OCI-LY1 (cell line): ENCODE data around the gene IL13.

ENCODE experiments used
- H2AFZ ChIP-seq: fragments of 200-600 bp; sonication (generic), shearing (Covaris generic); 2 replicates; pipeline ENCODE4 v1.6.0; 2014; ENCODE audit warnings: antibody characterized with exemption, mild to moderate bottlenecking, low read length
- H3F3A ChIP-seq: fragments of 200-600 bp; sonication (generic), shearing (Covaris generic); 2 replicates; pipeline ENCODE4 v1.6.0; 2014; ENCODE audit warnings: mild to moderate bottlenecking, antibody characterized with exemption, low read length, moderate library complexity; ENCODE audit not compliant: insufficient read depth
- H3K27ac ChIP-seq: fragments of 200-600 bp; sonication (generic); 2 replicates; pipeline ENCODE4 v1.5.1; 2014; ENCODE audit warnings: low read length, mixed run types, mild to moderate bottlenecking, low read depth; ENCODE audit not compliant: poor library complexity, severe bottlenecking
- H3K27me3 ChIP-seq: fragments of 200-600 bp; sonication (generic); 2 replicates; pipeline ENCODE4 v1.6.0; 2014; ENCODE audit warnings: antibody characterized with exemption, mild to moderate bottlenecking, low read length, moderate library complexity; ENCODE audit not compliant: insufficient read depth
- H3K36me3 ChIP-seq: fragments of 200-600 bp; sonication (generic); 2 replicates; pipeline ENCODE4 v1.6.1; 2014; ENCODE audit warnings: mild to moderate bottlenecking, antibody characterized with exemption, low read length, moderate library complexity, mixed read lengths; ENCODE audit not compliant: insufficient read depth
- H3K4me1 ChIP-seq: fragments of 200-600 bp; sonication (generic); 2 replicates; pipeline ENCODE4 v1.5.1; 2014; ENCODE audit warnings: mild to moderate bottlenecking, low read length, moderate library complexity; ENCODE audit not compliant: insufficient read depth, severe bottlenecking
- H3K4me2 ChIP-seq: fragments of 200-600 bp; sonication (generic), shearing (Covaris generic); 2 replicates; pipeline ENCODE4 v1.6.1; 2014; ENCODE audit warnings: low read length
- H3K4me3 ChIP-seq: fragments of 200-600 bp; sonication (generic); 2 replicates; pipeline ENCODE4 v1.5.1; 2014; ENCODE audit warnings: low read length, low read depth, mild to moderate bottlenecking, mixed read lengths; ENCODE audit not compliant: poor library complexity, severe bottlenecking
- H3K79me2 ChIP-seq: fragments of 200-600 bp; shearing (Covaris generic); 2 replicates; pipeline ENCODE4 v1.6.1; 2016; ENCODE audit warnings: mixed run types, low read length, mixed read lengths; ENCODE audit not compliant: insufficient read depth
- H3K9ac ChIP-seq: fragments of 200-600 bp; sonication (generic), shearing (Covaris generic); 2 replicates; pipeline ENCODE4 v1.6.1; 2014; ENCODE audit warnings: mild to moderate bottlenecking, low read length, mixed read lengths
- H3K9me2 ChIP-seq: fragments of 200-600 bp; sonication (generic), shearing (Covaris generic); 2 replicates; pipeline ENCODE4 v1.6.1; 2014; ENCODE audit warnings: low read depth, mild to moderate bottlenecking, low read length, mixed read lengths
- H3K9me3 ChIP-seq: fragments of 200-600 bp; shearing (Covaris generic); 2 replicates; pipeline ENCODE4 v1.6.1; 2014; ENCODE audit warnings: low read length, mixed read lengths
- H4K20me1 ChIP-seq: fragments of 200-600 bp; sonication (generic), shearing (Covaris generic); 2 replicates; pipeline ENCODE4 v1.6.0; 2016; ENCODE audit warnings: mild to moderate bottlenecking, low read length; ENCODE audit not compliant: insufficient read depth
- CTCF ChIP-seq: fragments of 200-600 bp; sonication (generic), shearing (Covaris generic); IDR thresholded peaks from 2 replicates; pipeline ENCODE4 v1.5.1; 2017; ENCODE audit warnings: mild to moderate bottlenecking, antibody characterized with exemption, low read length, moderate library complexity, mixed read lengths
- EZH2 ChIP-seq: fragments of 200-600 bp; sonication (generic), shearing (Covaris generic); IDR thresholded peaks from 2 replicates; pipeline ENCODE4 v1.8.0; 2017; ENCODE audit warnings: borderline replicate concordance, mixed run types, mild to moderate bottlenecking, antibody characterized with exemption, low read length, moderate library complexity, mixed read lengths

Gene IL13

GRCh38 chr5:132668706-132669454 lies 10.9 kb downstream of the IL13 start:
- H3K36me3 ChIP-seq, result no peaks in the 10 kb centered on the region
- H3K4me1 ChIP-seq, result no peaks in the 10 kb centered on the region
- H3F3A ChIP-seq, result no peaks in the 10 kb centered on the region
- H3K27me3 ChIP-seq, result no peaks in the 10 kb centered on the region; the same call in 1 of the 2 replicates
- TF ChIP-seq EZH2 (no peak), CTCF (no peak)
- H3K4me3 ChIP-seq, result no peak overlapping the region
- H3K27ac ChIP-seq, result no peak overlapping the region
- no peaks in the 10 kb centered on the region for H3K9me2 ChIP-seq
- H3K4me2 ChIP-seq, result no peak overlapping the region
- no peaks in the 10 kb centered on the region for H3K79me2 ChIP-seq
- H3K9ac ChIP-seq, result no peak overlapping the region
- no peaks in the 10 kb centered on the region for H3K9me3 ChIP-seq
- H4K20me1 ChIP-seq, result no peaks in the 10 kb centered on the region
- H2AFZ ChIP-seq, result no peak overlapping the region

- H3K36me3 ChIP-seq, result no peaks in the 10 kb centered on the region
- no peaks in the 10 kb centered on the region for H3K9me3 ChIP-seq
- H3K27ac ChIP-seq, result no peak overlapping the region
- H3K4me1 ChIP-seq, result no peaks in the 10 kb centered on the region
- no peaks in the 10 kb centered on the region for H3F3A ChIP-seq
- H3K4me2 ChIP-seq, result no peak overlapping the region
- no peaks in the 10 kb centered on the region for H4K20me1 ChIP-seq
- TF ChIP-seq CTCF (no peak), EZH2 (no peak)
- no peak overlapping the region for H3K4me3 ChIP-seq
- H3K27me3 ChIP-seq, result no peaks in the 10 kb centered on the region; the same call in 1 of the 2 replicates
- no peak overlapping the region for H2AFZ ChIP-seq
- no peak overlapping the region for H3K9ac ChIP-seq
- no peaks in the 10 kb centered on the region for H3K79me2 ChIP-seq
- no peaks in the 10 kb centered on the region for H3K9me2 ChIP-seq
Measured at GRCh38 chr5:132669455-132669820, 11.5 kb downstream of the IL13 start.

GRCh38 chr5:132669966-132670882 lies 12.3 kb downstream of the IL13 start:
- Histone ChIP-seq H3K79me2 (no peaks in the 10 kb centered on the region), H2AFZ (no peak overlapping the region), H3K27me3 (no peaks in the 10 kb centered on the region; the same call in 1 of the 2 replicates), H3K9me3 (no peaks in the 10 kb centered on the region), H3K4me3 (no peak overlapping the region), H4K20me1 (no peaks in the 10 kb centered on the region), H3K4me2 (no peak overlapping the region), H3F3A (no peaks in the 10 kb centered on the region), H3K9ac (no peak overlapping the region), H3K4me1 (no peaks in the 10 kb centered on the region), H3K27ac (no peak overlapping the region), H3K9me2 (no peaks in the 10 kb centered on the region), H3K36me3 (no peaks in the 10 kb centered on the region)
- TF ChIP-seq CTCF, result no peak
- TF ChIP-seq EZH2, result no peak
